HepG2 (cell line): ENCODE results near the gene MEIOB. TPM values are rescaled to one million over a fixed set of nuclear protein-coding genes. Genes with fewer than 3 reads are reported as not detected.
A peak's percentile ranks its signal among the peaks of the same experiment; 100 is the strongest.

Source experiments
- ATAC-seq: fragments of 200-7000 bp; cut with Tn5 transposase; 3 replicates; pipeline ENCODE4 v1.9.1; 2020; ENCODE audit warnings: mild to moderate bottlenecking, moderate library complexity
- BruUV-seq: library from RNA; stranded (reverse); fragments of 400-500 nt; replicated peaks from 2 replicates; lab custom pipeline; 2021; lab: Mats Ljungman, UMichigan
- CTCF ChIA-PET: fragments of 300-600 bp; formaldehyde crosslinking; extraction: SDS; loops from one replicate; lab custom pipeline; 2021; ENCODE audit warnings: low total read pairs, inconsistent platforms, low intra/inter-chr PET ratio; lab: Yijun Ruan, JAX
- POLR2A ChIA-PET: fragments of 350-600 bp; sonication (Branson Sonifier 250); formaldehyde crosslinking; loops from one replicate; lab custom pipeline; 2020; ENCODE audit warnings: antibody characterized with exemption, inconsistent platforms; lab: Yijun Ruan, JAX
- DNase-seq: peaks from one replicate; pipeline ENCODE4 v3.0.0-alpha.2; 2015; ENCODE audit warnings: low spot score
- FAIRE-seq: peaks from 3 replicates; lab custom pipeline; 2011; peaks lifted over from hg19 to GRCh38; lab: Jason Lieb, UNC
- H2AFZ ChIP-seq: one replicate; pipeline ENCODE4 v1.6.1; 2011; ENCODE audit warnings: low read length, inconsistent platforms
- H3K27ac ChIP-seq: fragments of 300-600 bp; 3 replicates; pipeline ENCODE4 v1.8.0; 2011; ENCODE audit warnings: mixed run types, mild to moderate bottlenecking, mixed read lengths, low read length, inconsistent platforms; ENCODE audit not compliant: insufficient read depth; ENCODE audit errors: extremely low read length
- H3K27me3 ChIP-seq, 2 experiments: fragments of 200-600 bp in 1 of 2; 2 replicates in 1 of 2; 3 replicates in 1 of 2; pipeline versions ENCODE4 v1.6.0 to v1.8.0; 2011; ENCODE audit warnings: low read length in 2 of 2, mild to moderate bottlenecking in 2 of 2, moderate library complexity in 2 of 2, inconsistent platforms in 1 of 2; ENCODE audit not compliant: insufficient read depth in 2 of 2, control insufficient read depth in 1 of 2
- H3K36me3 ChIP-seq, 2 experiments: fragments of 200-600 bp in 1 of 2; replicated peaks in 1 of 2; 2 replicates in 1 of 2; 3 replicates in 1 of 2; pipeline versions ENCODE4 v1.5.1 to v1.8.0; 2011; ENCODE audit warnings: low read length in 2 of 2, inconsistent platforms in 1 of 2; ENCODE audit not compliant: insufficient read depth in 2 of 2, control insufficient read depth in 1 of 2
- H3K4me1 ChIP-seq: 2 replicates; pipeline ENCODE4 v1.5.1; 2012; ENCODE audit warnings: low read length, inconsistent platforms; ENCODE audit not compliant: insufficient read depth
- H3K4me2 ChIP-seq: 2 replicates; pipeline ENCODE4 v1.6.0; 2011; ENCODE audit warnings: low read depth, low read length, inconsistent platforms
- H3K4me3 ChIP-seq, 3 experiments: fragments of 200-600 bp in 1 of 3; sonication (generic), shearing (Covaris generic) in 1 of 3; replicated peaks in 1 of 3; 2 replicates each; pipeline ENCODE4 v1.5.1; 2011 to 2016; ENCODE audit warnings: low read length in 3 of 3, inconsistent platforms in 2 of 3, low read depth in 2 of 3, mild to moderate bottlenecking in 2 of 3, control low read depth in 1 of 3, mixed read lengths in 1 of 3; ENCODE audit not compliant: insufficient read depth in 1 of 3
- H3K79me2 ChIP-seq: one replicate; pipeline ENCODE4 v1.6.1; 2011; ENCODE audit warnings: low read length, inconsistent platforms; ENCODE audit not compliant: insufficient read depth
- H3K9ac ChIP-seq: 2 replicates; pipeline ENCODE4 v1.6.0; 2011; ENCODE audit warnings: mild to moderate bottlenecking, low read depth, low read length, inconsistent platforms; ENCODE audit not compliant: insufficient read depth
- H3K9me3 ChIP-seq: 2 replicates; pipeline ENCODE4 v1.5.1; 2012; ENCODE audit warnings: mild to moderate bottlenecking, low read length
- H4K20me1 ChIP-seq: 2 replicates; pipeline ENCODE4 v1.6.0; 2011; ENCODE audit warnings: inconsistent platforms, mild to moderate bottlenecking, low read length, moderate library complexity; ENCODE audit not compliant: insufficient read depth
- CEBPB ChIP-seq: IDR thresholded peaks from 2 replicates; pipeline ENCODE4 v1.6.1; 2011; ENCODE audit warnings: low read depth, low read length, improper control_type of control experiment, borderline replicate concordance
- HIVEP1 ChIP-seq: sonication (generic); formaldehyde crosslinking; IDR thresholded peaks from 2 replicates; pipeline ENCODE4 v1.4.0; 2020; ENCODE audit warnings: mild to moderate bottlenecking, missing genetic modification reagents
- HOXA3 ChIP-seq: sonication (generic); formaldehyde crosslinking; IDR thresholded peaks from 2 replicates; pipeline ENCODE4 v1.5.0; 2020; ENCODE audit warnings: missing genetic modification reagents
- JARID2 ChIP-seq: sonication (generic); formaldehyde crosslinking; IDR thresholded peaks from 2 replicates; pipeline ENCODE4 v1.8.1; 2023; ENCODE audit warnings: missing genetic modification reagents, inconsistent platforms; ENCODE audit not compliant: insufficient replicate concordance
- MAF1 ChIP-seq: sonication (generic); formaldehyde crosslinking; IDR thresholded peaks from 2 replicates; pipeline ENCODE4 v1.5.0; 2020; ENCODE audit warnings: missing genetic modification reagents, borderline replicate concordance
- PAF1 ChIP-seq: IDR thresholded peaks from 2 replicates; pipeline ENCODE4 v1.6.1; 2016; ENCODE audit warnings: missing genetic modification reagents, missing compliant biosample characterization
- SALL1 ChIP-seq: sonication (generic); formaldehyde crosslinking; IDR thresholded peaks from 2 replicates; pipeline ENCODE4 v1.8.0; 2022; ENCODE audit warnings: mild to moderate bottlenecking, missing genetic modification reagents
- SMARCE1 ChIP-seq: fragments of 450-650 bp; IDR thresholded peaks from 2 replicates; pipeline ENCODE4 v1.6.1; 2017; ENCODE audit warnings: borderline replicate concordance
- TSC22D2 ChIP-seq: sonication (generic); formaldehyde crosslinking; IDR thresholded peaks from 2 replicates; pipeline ENCODE4 v1.5.1; 2020; ENCODE audit warnings: missing genetic modification reagents, mild to moderate bottlenecking, borderline replicate concordance
- ZBTB3 ChIP-seq: sonication (generic); formaldehyde crosslinking; IDR thresholded peaks from 2 replicates; pipeline ENCODE4 v1.4.0; 2020; ENCODE audit warnings: low read depth, mild to moderate bottlenecking, moderate library complexity, missing genetic modification reagents, borderline replicate concordance
- ZNF230 ChIP-seq: sonication (generic); formaldehyde crosslinking; IDR thresholded peaks from 2 replicates; pipeline ENCODE4 v1.4.0; 2020; ENCODE audit warnings: mild to moderate bottlenecking, missing genetic modification reagents
- ZNF263 ChIP-seq: sonication (generic); formaldehyde crosslinking; IDR thresholded peaks from 2 replicates; pipeline ENCODE4 v1.4.0; 2020; ENCODE audit warnings: missing genetic modification reagents
- ZNF572 ChIP-seq: sonication (generic); formaldehyde crosslinking; IDR thresholded peaks from 2 replicates; pipeline ENCODE4 v1.5.1; 2020; ENCODE audit warnings: mild to moderate bottlenecking, missing genetic modification reagents
- ZNF737 ChIP-seq: sonication (generic); formaldehyde crosslinking; IDR thresholded peaks from 2 replicates; pipeline ENCODE4 v1.5.0; 2020; ENCODE audit warnings: missing genetic modification reagents, mild to moderate bottlenecking, borderline replicate concordance
- ZNF891 ChIP-seq: sonication (generic); formaldehyde crosslinking; IDR thresholded peaks from 2 replicates; pipeline ENCODE4 v1.5.0; 2020; ENCODE audit warnings: mild to moderate bottlenecking, missing genetic modification reagents
- WGBS: methylation state at CpG from one replicate; pipeline ENCODE4 v1.1.6; 2017; ENCODE audit warnings: low lambda C conversion rate; 5-methylcytosine and 5-hydroxymethylcytosine counted together
- in situ Hi-C: cut with HindIII; loops from 2 replicates; pipeline ENCODE4 v1.10.0; 2017; ENCODE audit warnings: low pct_unique_long_range_greater_than_20kb; ENCODE audit not compliant: extremely low pct_ligation_motif_present
- intact Hi-C: fragments of 100-400 bp; cut with micrococcal nuclease; formaldehyde crosslinking; loops from one replicate; pipeline ENCODE4 v1.10.0; 2022; ENCODE audit not compliant: unreplicated experiment
- polyA plus RNA-seq, 8 experiments: library from polyadenylated mRNA; depleted of rRNA in 3 of 8; stranded (reverse) in 7 of 8; unstranded in 1 of 8; fragments of >200 nt; fragmentation: Illumina TruSeq in 4 of 8; extraction: Trizol in 4 of 8; gene quantifications; 2 replicates each; pipeline versions ENCODE4 v1.2.1 to v1.2.3, GENCODE V29; 2011 to 2016; ENCODE audit warnings: low read depth in 4 of 8, missing spikeins in 1 of 8, mixed read lengths in 1 of 8; ENCODE audit not compliant: insufficient read depth in 1 of 8
- total RNA-seq, 5 experiments: library from RNA; depleted of rRNA; stranded (reverse); fragments of >200 nt; fragmentation: Illumina TruSeq; extraction: Trizol; gene quantifications; 2 replicates each; pipeline ENCODE4 v1.2.3, GENCODE V29; 2016; ENCODE audit warnings: low read depth in 1 of 5
- TF ChIP-seq, protein P1 (sequence below): sonication (generic); formaldehyde crosslinking; IDR thresholded peaks from 2 replicates; pipeline ENCODE4 v1.4.0; 2020; ENCODE audit warnings: mild to moderate bottlenecking, missing genetic modification reagents
- TF ChIP-seq, protein P2 (sequence below): sonication (generic); formaldehyde crosslinking; conservative IDR thresholded peaks from 2 replicates; pipeline ENCODE4 v1.4.0; 2020; ENCODE audit warnings: missing genetic modification reagents
- TF ChIP-seq, protein P3 (sequence below): sonication (generic); formaldehyde crosslinking; conservative IDR thresholded peaks from 2 replicates; pipeline ENCODE4 v1.4.0; 2020; ENCODE audit warnings: mild to moderate bottlenecking, missing genetic modification reagents, moderate library complexity

Gene MEIOB
- total and polyA plus RNA-seq, 2 of the 13 experiments (the other 11 are each of a cell fraction or from before 2014, with no cell fraction given), result 0.17 TPM; not detected in 1

DNA sequence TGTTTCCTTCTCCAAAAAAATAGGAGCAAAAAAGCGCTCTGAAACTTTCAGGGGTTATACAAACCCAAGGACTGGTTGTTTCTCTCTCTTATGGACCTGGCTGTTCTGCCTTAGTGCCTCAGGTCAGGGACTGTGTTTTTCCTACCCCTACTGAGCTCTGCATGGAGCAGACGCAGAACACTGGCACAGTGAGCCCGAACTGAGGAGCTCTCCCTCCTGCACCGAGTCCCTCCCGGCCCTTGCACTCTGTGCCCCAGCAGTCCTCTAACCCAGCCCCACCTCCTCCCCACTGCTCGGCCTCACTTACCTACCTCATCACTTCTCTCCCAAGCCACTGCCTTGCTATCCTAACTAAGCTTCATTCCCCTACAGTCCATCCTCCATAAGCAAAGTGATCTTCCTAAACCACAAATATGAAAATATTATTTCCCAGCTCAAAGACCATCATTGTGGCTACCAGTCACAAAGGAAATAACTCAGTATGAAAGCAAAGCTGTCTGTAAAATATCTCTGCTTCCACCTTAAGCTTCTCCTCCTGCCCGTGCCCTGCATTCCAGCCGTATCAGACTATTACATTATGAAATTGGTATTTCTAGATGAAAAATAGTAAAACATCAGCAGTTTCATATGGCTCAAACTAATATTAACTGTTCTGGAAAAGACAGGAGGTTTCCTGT, 13.6 kb downstream of the MEIOB start:
- POLR2A ChIA-PET, result interaction anchor here (0.8 to 1.2 kb wide), 3 partner anchors 28 to 82 kb away, joined by 3 to 5 read pairs (median 3); no protein-coding TSS in a partner anchor
- CTCF ChIA-PET, result no interaction called here
- peak overlapping the region; percentile 61 for H3K4me2 ChIP-seq

More for the DNA sequence above, 13.6 kb downstream of the MEIOB start:
- no TSS peak for BruUV-seq
- in situ Hi-C loops (no loop called here), intact Hi-C loops (no loop called here)
- H3K79me2 ChIP-seq, result no peaks in the 10 kb centered on the region
- no peak overlapping the region for H3K27ac ChIP-seq
- no peaks in the 10 kb centered on the region for H3K9me3 ChIP-seq
- ATAC-seq (peak; percentile 91), FAIRE-seq (no peak), DNase-seq (no peak)
- peak overlapping the region in 2 of 3 experiments; percentile 31 to 34; a peak in 1 of 6 replicates for H3K4me3 ChIP-seq
- H3K27me3 ChIP-seq, result peaks cover 2 to 14% of the 10 kb centered on the region in 2 experiments; a peak in 3 of 5 replicates
- no peaks in the 10 kb centered on the region for H4K20me1 ChIP-seq
- H2AFZ ChIP-seq, result peak overlapping the region; percentile 74
- 5% methylated on average over 8 of the region's 8 CpGs for WGBS
- H3K36me3 ChIP-seq, result no peaks in the 10 kb centered on the region
- H3K4me1 ChIP-seq, result peaks cover 23% of the 10 kb centered on the region
- TF ChIP-seq HIVEP1 (CRISPR knock-in tag) (no peak), TSC22D2 (no peak), ZBTB3 (CRISPR knock-in tag) (no peak), HOXA3 (CRISPR knock-in tag) (no peak), PAF1 (no peak), MAF1 (no peak), JARID2 (CRISPR knock-in tag) (no peak), ZNF230 (no peak), ZNF263 (peak; percentile 53), SMARCE1 (no peak), CEBPB (no peak), ZNF572 (no peak), ZNF737 (CRISPR knock-in tag) (no peak), ZNF891 (no peak), SALL1 (0 out of 2 replicates have a peak, but pooled peaks have one; percentile 20)
- TF ChIP-seq, protein P1, sequence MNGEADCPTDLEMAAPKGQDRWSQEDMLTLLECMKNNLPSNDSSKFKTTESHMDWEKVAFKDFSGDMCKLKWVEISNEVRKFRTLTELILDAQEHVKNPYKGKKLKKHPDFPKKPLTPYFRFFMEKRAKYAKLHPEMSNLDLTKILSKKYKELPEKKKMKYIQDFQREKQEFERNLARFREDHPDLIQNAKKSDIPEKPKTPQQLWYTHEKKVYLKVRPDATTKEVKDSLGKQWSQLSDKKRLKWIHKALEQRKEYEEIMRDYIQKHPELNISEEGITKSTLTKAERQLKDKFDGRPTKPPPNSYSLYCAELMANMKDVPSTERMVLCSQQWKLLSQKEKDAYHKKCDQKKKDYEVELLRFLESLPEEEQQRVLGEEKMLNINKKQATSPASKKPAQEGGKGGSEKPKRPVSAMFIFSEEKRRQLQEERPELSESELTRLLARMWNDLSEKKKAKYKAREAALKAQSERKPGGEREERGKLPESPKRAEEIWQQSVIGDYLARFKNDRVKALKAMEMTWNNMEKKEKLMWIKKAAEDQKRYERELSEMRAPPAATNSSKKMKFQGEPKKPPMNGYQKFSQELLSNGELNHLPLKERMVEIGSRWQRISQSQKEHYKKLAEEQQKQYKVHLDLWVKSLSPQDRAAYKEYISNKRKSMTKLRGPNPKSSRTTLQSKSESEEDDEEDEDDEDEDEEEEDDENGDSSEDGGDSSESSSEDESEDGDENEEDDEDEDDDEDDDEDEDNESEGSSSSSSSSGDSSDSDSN (CRISPR knock-in tag), result 0 out of 2 replicates have a peak, but pooled peaks have one; percentile 28
- TF ChIP-seq, protein P2, sequence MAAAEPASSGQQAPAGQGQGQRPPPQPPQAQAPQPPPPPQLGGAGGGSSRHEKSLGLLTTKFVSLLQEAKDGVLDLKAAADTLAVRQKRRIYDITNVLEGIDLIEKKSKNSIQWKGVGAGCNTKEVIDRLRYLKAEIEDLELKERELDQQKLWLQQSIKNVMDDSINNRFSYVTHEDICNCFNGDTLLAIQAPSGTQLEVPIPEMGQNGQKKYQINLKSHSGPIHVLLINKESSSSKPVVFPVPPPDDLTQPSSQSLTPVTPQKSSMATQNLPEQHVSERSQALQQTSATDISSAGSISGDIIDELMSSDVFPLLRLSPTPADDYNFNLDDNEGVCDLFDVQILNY (CRISPR knock-in tag), result no peak
- TF ChIP-seq, protein P3, sequence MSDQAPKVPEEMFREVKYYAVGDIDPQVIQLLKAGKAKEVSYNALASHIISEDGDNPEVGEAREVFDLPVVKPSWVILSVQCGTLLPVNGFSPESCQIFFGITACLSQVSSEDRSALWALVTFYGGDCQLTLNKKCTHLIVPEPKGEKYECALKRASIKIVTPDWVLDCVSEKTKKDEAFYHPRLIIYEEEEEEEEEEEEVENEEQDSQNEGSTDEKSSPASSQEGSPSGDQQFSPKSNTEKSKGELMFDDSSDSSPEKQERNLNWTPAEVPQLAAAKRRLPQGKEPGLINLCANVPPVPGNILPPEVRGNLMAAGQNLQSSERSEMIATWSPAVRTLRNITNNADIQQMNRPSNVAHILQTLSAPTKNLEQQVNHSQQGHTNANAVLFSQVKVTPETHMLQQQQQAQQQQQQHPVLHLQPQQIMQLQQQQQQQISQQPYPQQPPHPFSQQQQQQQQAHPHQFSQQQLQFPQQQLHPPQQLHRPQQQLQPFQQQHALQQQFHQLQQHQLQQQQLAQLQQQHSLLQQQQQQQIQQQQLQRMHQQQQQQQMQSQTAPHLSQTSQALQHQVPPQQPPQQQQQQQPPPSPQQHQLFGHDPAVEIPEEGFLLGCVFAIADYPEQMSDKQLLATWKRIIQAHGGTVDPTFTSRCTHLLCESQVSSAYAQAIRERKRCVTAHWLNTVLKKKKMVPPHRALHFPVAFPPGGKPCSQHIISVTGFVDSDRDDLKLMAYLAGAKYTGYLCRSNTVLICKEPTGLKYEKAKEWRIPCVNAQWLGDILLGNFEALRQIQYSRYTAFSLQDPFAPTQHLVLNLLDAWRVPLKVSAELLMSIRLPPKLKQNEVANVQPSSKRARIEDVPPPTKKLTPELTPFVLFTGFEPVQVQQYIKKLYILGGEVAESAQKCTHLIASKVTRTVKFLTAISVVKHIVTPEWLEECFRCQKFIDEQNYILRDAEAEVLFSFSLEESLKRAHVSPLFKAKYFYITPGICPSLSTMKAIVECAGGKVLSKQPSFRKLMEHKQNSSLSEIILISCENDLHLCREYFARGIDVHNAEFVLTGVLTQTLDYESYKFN (CRISPR knock-in tag), result no peak
- H3K9ac ChIP-seq, result 0 out of 2 replicates have a peak overlapping the region, but pooled peaks have one; percentile 2
